ENCODE results near the gene LRRC73.

GRCh38 chr6:43522547-43523261 is 12.6 kb upstream of the LRRC73 start:
- no peak for TF ChIP-seq CTCF (conservative IDR thresholded peaks at IDR 0.05)
- no peak for TF ChIP-seq EZH2 (IDR thresholded peaks at IDR 0.05; ENCODE audit: low read depth)

Measured in PC-9 (cell line).